Stomach smooth muscle (tissue), 2 donors: ENCODE results near the gene PHGDH.
A peak's percentile ranks its signal among the peaks of the same experiment; 100 is the strongest.
"Not testable (repeated sequence)": the region's sequence is repeated elsewhere in the genome, so short reads cannot be mapped to it uniquely, and the experiment has no call there.

Experiments
- H3K27ac ChIP-seq: one replicate; pipeline ENCODE4 v1.7.0; 2013; ENCODE audit warnings: mild to moderate bottlenecking, low read length, inconsistent platforms
- H3K27me3 ChIP-seq, 2 donors: one replicate each; pipeline ENCODE4 v1.7.0; 2013; ENCODE audit warnings: low read length in 2 of 2; ENCODE audit not compliant: insufficient read depth in 2 of 2, control insufficient read depth in 1 of 2
- H3K36me3 ChIP-seq, 2 donors: one replicate each; pipeline ENCODE4 v1.7.0; 2013; ENCODE audit warnings: low read length in 2 of 2; ENCODE audit not compliant: control insufficient read depth in 2 of 2, insufficient read depth in 2 of 2
- H3K4me1 ChIP-seq: one replicate; pipeline ENCODE4 v1.7.0; 2013; ENCODE audit warnings: low read length; ENCODE audit not compliant: control insufficient read depth, insufficient read depth
- H3K4me3 ChIP-seq, 2 donors: one replicate each; pipeline ENCODE4 v1.7.0; 2013; ENCODE audit warnings: low read length in 2 of 2
- H3K9ac ChIP-seq, 2 donors: one replicate each; pipeline ENCODE4 v1.7.0; 2013; ENCODE audit warnings: low read length in 2 of 2, mild to moderate bottlenecking in 1 of 2
- H3K9me3 ChIP-seq, 2 donors: one replicate each; pipeline ENCODE4 v1.7.0; 2013; ENCODE audit warnings: low read length in 2 of 2; ENCODE audit not compliant: control insufficient read depth in 2 of 2
- donor health status: healthy.
- donor health status: Pancreatic carcinoma.

Gene PHGDH

GRCh38 chr1:119778886-119779560 is 67.3 kb downstream of the PHGDH start:
- no peak overlapping the region for H3K4me3 ChIP-seq
- H3K36me3 ChIP-seq, result no peaks in the 10 kb centered on the region
- H3K27me3 ChIP-seq, result no peaks in the 10 kb centered on the region
- no peak overlapping the region for H3K9ac ChIP-seq
- H3K27ac ChIP-seq, result no peak overlapping the region
- no peaks in the 10 kb centered on the region for H3K9me3 ChIP-seq
- peaks cover 11% of the 10 kb centered on the region for H3K4me1 ChIP-seq

DNA sequence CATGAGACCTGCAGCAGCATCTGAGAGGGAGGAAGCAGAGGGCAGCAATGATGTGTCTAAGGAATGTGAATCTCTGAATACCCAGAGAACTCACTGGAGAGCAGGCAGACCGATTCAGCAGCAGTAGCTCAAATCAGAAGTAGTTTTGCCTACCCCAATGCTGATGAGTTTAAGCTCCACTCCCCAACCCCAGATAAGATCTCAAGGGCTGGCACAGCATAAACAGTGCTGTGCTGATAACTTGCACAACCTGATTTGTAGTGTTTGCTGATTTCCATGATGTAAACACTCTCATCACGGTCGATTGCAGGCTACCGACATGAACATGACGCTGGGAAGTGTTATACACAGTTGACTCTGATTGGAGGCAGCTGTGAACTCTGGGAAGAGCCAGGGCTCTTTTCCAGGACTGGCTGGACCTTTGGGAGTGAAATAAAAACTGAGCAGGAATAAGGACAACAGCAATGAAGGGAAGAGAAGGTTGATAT is 68.2 kb downstream of the PHGDH start:
- Histone ChIP-seq H3K4me1 (peaks cover 13% of the 10 kb centered on the region), H3K36me3 (no peaks in the 10 kb centered on the region), H3K27ac (peak overlapping the region; percentile 18), H3K9me3 (no peaks in the 10 kb centered on the region), H3K9ac (peak overlapping the region in 1 of 2 donors; percentile 22), H3K27me3 (no peaks in the 10 kb centered on the region), H3K4me3 (peak overlapping the region; percentile 21 to 58)

- H3K4me3 ChIP-seq, result no peak overlapping the region
- no peaks in the 10 kb centered on the region for H3K27me3 ChIP-seq
- no peaks in the 10 kb centered on the region for H3K9me3 ChIP-seq
- H3K4me1 ChIP-seq, result peaks cover 13% of the 10 kb centered on the region
- no peak overlapping the region for H3K27ac ChIP-seq
- no peak overlapping the region for H3K9ac ChIP-seq
- H3K36me3 ChIP-seq, result no peaks in the 10 kb centered on the region
Observed at GRCh38 chr1:119781434-119782210, 69.9 kb downstream of the PHGDH start.

- no peak overlapping the region for H3K27ac ChIP-seq
- H3K36me3 ChIP-seq, result no peaks in the 10 kb centered on the region
- H3K9ac ChIP-seq, result no peak overlapping the region
- H3K4me3 ChIP-seq, result no peak overlapping the region
- H3K4me1 ChIP-seq, result peaks cover 13% of the 10 kb centered on the region
- H3K9me3 ChIP-seq, result no peaks in the 10 kb centered on the region
- H3K27me3 ChIP-seq, result no peaks in the 10 kb centered on the region
Observed at GRCh38 chr1:119782631-119783325, 71.0 kb downstream of the PHGDH start.

GRCh38 chr1:119783354-119784185 is 71.8 kb downstream of the PHGDH start:
- no peaks in the 10 kb centered on the region for H3K9me3 ChIP-seq
- H3K36me3 ChIP-seq, result no peaks in the 10 kb centered on the region
- no peak overlapping the region for H3K9ac ChIP-seq
- H3K4me3 ChIP-seq, result no peak overlapping the region
- no peaks in the 10 kb centered on the region for H3K27me3 ChIP-seq
- no peak overlapping the region for H3K27ac ChIP-seq
- peaks cover 13% of the 10 kb centered on the region for H3K4me1 ChIP-seq

DNA sequence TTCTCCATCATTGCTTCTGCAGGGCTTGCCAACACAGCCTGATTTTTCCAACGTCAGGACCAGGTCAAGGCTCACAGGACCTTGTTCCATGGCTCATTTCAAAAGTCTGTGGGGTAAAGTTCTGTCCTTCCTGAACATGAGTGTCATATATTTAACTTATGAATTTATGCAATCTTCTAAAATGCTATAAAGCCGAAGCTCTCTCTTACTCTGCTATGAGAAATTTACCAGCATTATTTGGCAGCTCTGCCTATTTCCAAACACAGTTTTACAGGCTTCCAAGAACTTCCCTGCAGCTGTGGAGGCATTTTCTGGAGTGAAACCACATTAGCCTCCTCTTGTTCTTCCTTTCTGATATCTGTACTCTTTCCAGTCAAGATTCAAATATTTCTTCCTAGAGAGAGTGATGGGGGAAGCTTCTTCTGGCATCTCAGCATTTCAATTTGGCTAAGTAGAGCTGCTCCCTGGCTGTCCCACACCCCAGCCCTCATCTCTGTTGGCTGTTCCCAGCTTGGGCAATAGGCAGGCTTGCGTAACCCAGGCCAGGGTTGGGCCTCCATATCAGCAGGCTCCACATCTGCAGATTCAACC is 72.6 kb downstream of the PHGDH start:
- Histone ChIP-seq H3K36me3 (no peaks in the 10 kb centered on the region), H3K9me3 (no peaks in the 10 kb centered on the region), H3K4me1 (peaks cover 13% of the 10 kb centered on the region), H3K27me3 (no peaks in the 10 kb centered on the region), H3K4me3 (no peak overlapping the region), H3K9ac (no peak overlapping the region), H3K27ac (no peak overlapping the region)

- H3K4me1 ChIP-seq, H3K27me3 ChIP-seq, H3K9ac ChIP-seq, H3K4me3 ChIP-seq, H3K36me3 ChIP-seq, H3K27ac ChIP-seq, H3K9me3 ChIP-seq: not testable (repeated sequence)
Observed at GRCh38 chr1:119786046-119786445, 74.3 kb downstream of the PHGDH start.

GRCh38 chr1:119786473-119787050 is 74.8 kb downstream of the PHGDH start:
- not testable (repeated sequence) for H3K4me1 ChIP-seq, H3K36me3 ChIP-seq, H3K27ac ChIP-seq, H3K9me3 ChIP-seq, H3K27me3 ChIP-seq, H3K4me3 ChIP-seq, H3K9ac ChIP-seq

- Histone ChIP-seq H3K9ac (no peak overlapping the region), H3K36me3 (no peaks in the 10 kb centered on the region), H3K27me3 (no peaks in the 10 kb centered on the region), H3K27ac (no peak overlapping the region), H3K4me1 (peaks cover 9% of the 10 kb centered on the region), H3K9me3 (no peaks in the 10 kb centered on the region), H3K4me3 (no peak overlapping the region)
Observed at GRCh38 chr1:119787776-119788175, 76.0 kb downstream of the PHGDH start.
